Embryonic facial prominence (tissue), 1 donor: ENCODE results near the gene ZNF143.
"Not testable (repeated sequence)": the region's sequence is repeated elsewhere in the genome, so short reads cannot be mapped to it uniquely, and the experiment has no call there.

ENCODE experiments used
- DNase-seq: peaks from one replicate; pipeline ENCODE4 v3.0.0-alpha.2; 2016; ENCODE audit errors: extremely low spot score

The ZNF143 gene

GRCh38 chr11:9460322-9461062 lies at the start of gene ZNF143:
ZNF143 (plus strand) TSS chr11:9461012; CDS start chr11:9471309, 10,297 bp downstream.
- peak; percentile 100 for DNase-seq

- no peak for DNase-seq
Observed at GRCh38 chr11:9428706-9429105, 32.1 kb upstream of the ZNF143 start.

GRCh38 chr11:9438611-9439010 lies 22.2 kb upstream of the ZNF143 start:
- no peak for DNase-seq

- DNase-seq: no peak
Observed at GRCh38 chr11:9446230-9446629, 14.6 kb upstream of the ZNF143 start.

GRCh38 chr11:9448576-9449352 lies 12.0 kb upstream of the ZNF143 start:
- no peak for DNase-seq

GRCh38 chr11:9452023-9452422 lies 8.8 kb upstream of the ZNF143 start:
- not testable (repeated sequence) for DNase-seq

GRCh38 chr11:9455722-9456121 lies 5.1 kb upstream of the ZNF143 start:
- no peak for DNase-seq

- DNase-seq: peak; percentile 37
Observed at GRCh38 chr11:9459667-9460321, 1.0 kb upstream of the ZNF143 start.

GRCh38 chr11:9461063-9461759 lies 399 bp downstream of the ZNF143 start:
- DNase-seq: peak; percentile 76

GRCh38 chr11:9461760-9462134 lies 935 bp downstream of the ZNF143 start:
- peak; percentile 9 for DNase-seq

- DNase-seq: no peak
Observed at GRCh38 chr11:9462172-9462799, 1.5 kb downstream of the ZNF143 start.

GRCh38 chr11:9462806-9463537 lies 2.2 kb downstream of the ZNF143 start:
- DNase-seq: no peak

- no peak for DNase-seq
Observed at GRCh38 chr11:9470765-9471164, 10.0 kb downstream of the ZNF143 start.

- DNase-seq: peak; percentile 13
Observed at GRCh38 chr11:9473408-9473807, 12.6 kb downstream of the ZNF143 start.

GRCh38 chr11:9479899-9480298 lies 19.1 kb downstream of the ZNF143 start:
- DNase-seq: no peak

- no peak for DNase-seq
Observed at GRCh38 chr11:9489080-9489765, 28.4 kb downstream of the ZNF143 start.

- DNase-seq: no peak
Observed at GRCh38 chr11:9490376-9490775, 29.6 kb downstream of the ZNF143 start.

- DNase-seq: no peak
Observed at GRCh38 chr11:9493492-9493891, 32.7 kb downstream of the ZNF143 start.

GRCh38 chr11:9494316-9494715 lies 33.5 kb downstream of the ZNF143 start:
- no peak for DNase-seq

- DNase-seq: no peak
Observed at GRCh38 chr11:9495803-9496514, 35.1 kb downstream of the ZNF143 start.
